ENCODE data around the gene CCNJL.

- no peak for TF ChIP-seq EZH2 (IDR thresholded peaks at IDR 0.05; ENCODE audit: borderline replicate concordance)
- TF ChIP-seq, protein P1, sequence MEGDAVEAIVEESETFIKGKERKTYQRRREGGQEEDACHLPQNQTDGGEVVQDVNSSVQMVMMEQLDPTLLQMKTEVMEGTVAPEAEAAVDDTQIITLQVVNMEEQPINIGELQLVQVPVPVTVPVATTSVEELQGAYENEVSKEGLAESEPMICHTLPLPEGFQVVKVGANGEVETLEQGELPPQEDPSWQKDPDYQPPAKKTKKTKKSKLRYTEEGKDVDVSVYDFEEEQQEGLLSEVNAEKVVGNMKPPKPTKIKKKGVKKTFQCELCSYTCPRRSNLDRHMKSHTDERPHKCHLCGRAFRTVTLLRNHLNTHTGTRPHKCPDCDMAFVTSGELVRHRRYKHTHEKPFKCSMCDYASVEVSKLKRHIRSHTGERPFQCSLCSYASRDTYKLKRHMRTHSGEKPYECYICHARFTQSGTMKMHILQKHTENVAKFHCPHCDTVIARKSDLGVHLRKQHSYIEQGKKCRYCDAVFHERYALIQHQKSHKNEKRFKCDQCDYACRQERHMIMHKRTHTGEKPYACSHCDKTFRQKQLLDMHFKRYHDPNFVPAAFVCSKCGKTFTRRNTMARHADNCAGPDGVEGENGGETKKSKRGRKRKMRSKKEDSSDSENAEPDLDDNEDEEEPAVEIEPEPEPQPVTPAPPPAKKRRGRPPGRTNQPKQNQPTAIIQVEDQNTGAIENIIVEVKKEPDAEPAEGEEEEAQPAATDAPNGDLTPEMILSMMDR (IDR thresholded peaks at IDR 0.05; ENCODE audit: poor library complexity), result no peak
- no peak for TF ChIP-seq EZH2phosphoT487 (IDR thresholded peaks at IDR 0.05; ENCODE audit: low read depth, severe bottlenecking, unreplicated experiment)
Observed at GRCh38 chr5:160357394-160357793, 45.0 kb upstream of the CCNJL start.

Data from hepatocyte (in vitro differentiated cells).